ENCODE data around the gene APBB1IP. TPM values are rescaled to one million over a fixed set of nuclear protein-coding genes. Genes with fewer than 3 reads are reported as not detected.
"Not testable (repeated sequence)": the region's sequence is repeated elsewhere in the genome, so short reads cannot be mapped to it uniquely, and the experiment has no call there.

The APBB1IP gene
- total RNA-seq, 1 experiment from 2014 or later, result not detected

- Histone ChIP-seq H3K18ac (ENCODE audit: insufficient read length, low read depth, low read length) (no peak overlapping the region), H3K9me3 (ENCODE audit: control insufficient read depth, low read depth, low read length) (no peaks in the 10 kb centered on the region), H3K56ac (ENCODE audit: insufficient read length, low read depth, low read length) (no peak overlapping the region), H2BK12ac (ENCODE audit: insufficient read length, low read depth, low read length) (no peak overlapping the region), H3K27ac (ENCODE audit: insufficient read length, low read depth, low read length) (no peak overlapping the region), H2BK20ac (ENCODE audit: low read depth, low read length, poor library complexity, severe bottlenecking) (no peak overlapping the region), H3K23me2 (ENCODE audit: insufficient read length, low read depth, low read length, poor library complexity, severe bottlenecking) (no peaks in the 10 kb centered on the region), H4K91ac (ENCODE audit: insufficient read length, low read depth, low read length) (no peak overlapping the region), H2BK15ac (ENCODE audit: low read depth, low read length) (no peak overlapping the region), H4K20me1 (ENCODE audit: control insufficient read depth, insufficient read depth, insufficient read length) (no peaks in the 10 kb centered on the region), H3K79me2 (ENCODE audit: insufficient read depth, low read length) (no peaks in the 10 kb centered on the region), H4K8ac (replicated peaks; ENCODE audit: insufficient read length, low read depth, low read length) (no peak overlapping the region), H2AK5ac (ENCODE audit: insufficient read length, low read length) (no peak overlapping the region), H4K5ac (ENCODE audit: insufficient read length, low read depth, low read length) (no peak overlapping the region), H2AFZ (ENCODE audit: low read length) (no peak overlapping the region), H3T11ph (ENCODE audit: low read length) (no peak overlapping the region), H2BK120ac (ENCODE audit: low read depth, low read length, poor library complexity, severe bottlenecking) (no peak overlapping the region), H3K23ac (ENCODE audit: insufficient read length, low read depth, low read length) (no peak overlapping the region), H2BK5ac (ENCODE audit: insufficient read length, low read length) (no peak overlapping the region), H3K14ac (ENCODE audit: insufficient read depth, low read length) (no peak overlapping the region; the same call in 1 of the 2 replicates), H3K27me3 (ENCODE audit: insufficient read depth, low read length) (no peaks in the 10 kb centered on the region), H3K4me1 (ENCODE audit: insufficient read depth, low read length) (no peaks in the 10 kb centered on the region), H3K79me1 (ENCODE audit: insufficient read depth, low read depth, low read length, poor library complexity, severe bottlenecking) (no peaks in the 10 kb centered on the region), H3K4ac (ENCODE audit: low read depth, low read length) (no peak overlapping the region), H3K9ac (ENCODE audit: extremely low read depth, insufficient read length, low read length) (no peak overlapping the region), H3K4me2 (ENCODE audit: insufficient read depth, insufficient read length, low read length) (no peak overlapping the region)
- Mint-ChIP-seq H3K4me3 (no peak overlapping the region), H3K27me3 (ENCODE audit: low read depth) (peaks cover 1% of the 10 kb centered on the region), H3K4me1 (peaks cover 0 to 3% of the 10 kb centered on the region in 2 experiments; a peak in 1 of 4 replicates), H3K9me3 (no peaks in the 10 kb centered on the region), H3K36me3 (ENCODE audit: insufficient read depth in 1 of 3, low read depth in 3 of 3) (no peaks in the 10 kb centered on the region), H3K27ac (no peak overlapping the region)
- no peak for TF ChIP-seq CTCF (conservative IDR thresholded peaks at IDR 0.05)
- no peak for DNase-seq
- no CpG with 5 or more reads among the region's 12 CpGs for WGBS (ENCODE audit: extremely low coverage, insufficient read length, low lambda C conversion rate)
Observed at GRCh38 chr10:26588611-26589010, 150.5 kb downstream of the APBB1IP start.

GRCh38 chr10:26589813-26590212, 151.7 kb downstream of the APBB1IP start:
- not testable (repeated sequence) for H3K27me3 Mint-ChIP-seq (ENCODE audit: low read depth); DNase-seq; H3K27ac ChIP-seq (ENCODE audit: insufficient read length, low read depth, low read length); H3K23ac ChIP-seq (ENCODE audit: insufficient read length, low read depth, low read length); H3K4me1 ChIP-seq (ENCODE audit: insufficient read depth, low read length); H2AFZ ChIP-seq (ENCODE audit: low read length); H3K9me3 ChIP-seq (ENCODE audit: control insufficient read depth, low read depth, low read length); H2AK5ac ChIP-seq (ENCODE audit: insufficient read length, low read length); H3K79me1 ChIP-seq (ENCODE audit: insufficient read depth, low read depth, low read length, poor library complexity, severe bottlenecking); H3K9me3 Mint-ChIP-seq; H3K4me3 Mint-ChIP-seq; H2BK5ac ChIP-seq (ENCODE audit: insufficient read length, low read length); H3T11ph ChIP-seq (ENCODE audit: low read length); H4K8ac ChIP-seq (replicated peaks; ENCODE audit: insufficient read length, low read depth, low read length); H3K4me2 ChIP-seq (ENCODE audit: insufficient read depth, insufficient read length, low read length); H3K14ac ChIP-seq (ENCODE audit: insufficient read depth, low read length); H2BK120ac ChIP-seq (ENCODE audit: low read depth, low read length, poor library complexity, severe bottlenecking); H3K9ac ChIP-seq (ENCODE audit: extremely low read depth, insufficient read length, low read length); H3K4ac ChIP-seq (ENCODE audit: low read depth, low read length); H3K23me2 ChIP-seq (ENCODE audit: insufficient read length, low read depth, low read length, poor library complexity, severe bottlenecking); H2BK12ac ChIP-seq (ENCODE audit: insufficient read length, low read depth, low read length); H3K18ac ChIP-seq (ENCODE audit: insufficient read length, low read depth, low read length); H4K5ac ChIP-seq (ENCODE audit: insufficient read length, low read depth, low read length); H2BK20ac ChIP-seq (ENCODE audit: low read depth, low read length, poor library complexity, severe bottlenecking); H4K91ac ChIP-seq (ENCODE audit: insufficient read length, low read depth, low read length); H3K56ac ChIP-seq (ENCODE audit: insufficient read length, low read depth, low read length); H3K4me1 Mint-ChIP-seq; H3K79me2 ChIP-seq (ENCODE audit: insufficient read depth, low read length); H2BK15ac ChIP-seq (ENCODE audit: low read depth, low read length); H3K36me3 Mint-ChIP-seq (ENCODE audit: insufficient read depth in 1 of 3, low read depth in 3 of 3); H3K27me3 ChIP-seq (ENCODE audit: insufficient read depth, low read length); H4K20me1 ChIP-seq (ENCODE audit: control insufficient read depth, insufficient read depth, insufficient read length); H3K27ac Mint-ChIP-seq
- WGBS (ENCODE audit: extremely low coverage, insufficient read length, low lambda C conversion rate), result no CpG with 5 or more reads among the region's 5 CpGs

All from H9 (cell line).